Measurements from ENCODE around the gene EXOC6B.

Gene EXOC6B

GRCh38 chr2:72826156-72826477 is 284 bp upstream of the EXOC6B start:
- DNase-seq (ENCODE audit: low read depth in 1 of 2, low spot score in 1 of 2): no peak
- TF ChIP-seq JUND (IDR thresholded peaks at IDR 0.05; ENCODE audit: low read depth): no peak
- in situ Hi-C loops (cut with HindIII; ENCODE audit: low pct_unique_long_range_greater_than_20kb, low sequenced_read_pairs): no loop called here

DNA sequence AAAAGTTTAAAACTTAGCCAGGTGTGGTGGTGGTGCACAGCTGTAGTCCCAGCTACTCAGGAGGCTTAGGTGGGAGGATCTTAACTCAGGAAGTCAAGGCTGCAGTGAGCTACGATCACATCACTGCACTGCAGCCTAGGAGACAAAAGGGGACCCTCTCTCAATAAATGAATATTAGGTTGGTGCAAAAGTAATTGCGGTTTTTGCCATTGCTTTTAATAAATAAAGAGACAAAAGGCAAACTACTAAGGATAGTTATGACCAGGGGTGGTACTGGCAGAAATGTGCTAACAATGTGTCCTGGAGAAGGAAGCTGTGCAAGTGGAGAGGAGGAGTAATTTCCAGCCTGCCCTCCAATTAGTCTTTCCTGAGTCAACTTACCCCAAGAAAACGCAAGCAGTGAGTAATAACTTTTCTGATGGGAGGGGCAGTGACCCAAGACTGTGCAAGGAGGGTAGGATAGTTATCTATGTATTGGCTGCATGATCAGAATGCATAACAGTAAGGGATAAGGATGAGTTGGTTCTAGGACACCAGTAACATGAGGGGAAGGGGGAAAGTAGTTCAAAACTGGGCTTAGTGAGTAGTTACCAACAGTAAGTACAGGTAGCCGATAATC is 1.5 kb downstream of the EXOC6B start:
- DNase-seq (ENCODE audit: low read depth in 1 of 2, low spot score in 1 of 2): no peak
- no peak for TF ChIP-seq JUND (IDR thresholded peaks at IDR 0.05; ENCODE audit: low read depth)
- in situ Hi-C loops (cut with HindIII; ENCODE audit: low pct_unique_long_range_greater_than_20kb, low sequenced_read_pairs): no loop called here

- in situ Hi-C loops (cut with HindIII; ENCODE audit: low pct_unique_long_range_greater_than_20kb, low sequenced_read_pairs): no loop called here
- no peak for TF ChIP-seq JUND (IDR thresholded peaks at IDR 0.05; ENCODE audit: low read depth)
- DNase-seq (ENCODE audit: low read depth in 1 of 2, low spot score in 1 of 2): no peak
Measured at GRCh38 chr2:72822794-72823193, 3.0 kb downstream of the EXOC6B start.

DNA sequence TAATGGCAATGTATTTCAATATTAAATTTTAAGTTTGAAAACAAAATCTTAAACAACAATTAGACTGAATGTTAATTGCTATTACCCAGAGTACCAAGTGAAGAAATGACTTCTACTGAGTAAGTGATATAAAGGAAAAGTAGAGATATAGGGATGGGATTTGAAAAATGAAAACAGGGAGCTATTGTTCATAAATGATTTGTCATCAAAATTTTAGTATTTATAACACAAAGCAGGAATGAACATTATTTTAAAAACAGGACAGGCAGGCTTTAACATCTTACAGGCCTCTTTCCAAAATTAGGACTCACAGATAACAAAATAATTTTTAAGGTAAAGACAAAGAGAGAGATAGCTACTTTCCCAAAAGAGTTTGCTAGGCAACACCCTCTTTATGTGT is 3.9 kb downstream of the EXOC6B start:
- in situ Hi-C loops (cut with HindIII; ENCODE audit: low pct_unique_long_range_greater_than_20kb, low sequenced_read_pairs): no loop called here
- DNase-seq (ENCODE audit: low read depth in 1 of 2, low spot score in 1 of 2): no peak
- no peak for TF ChIP-seq JUND (IDR thresholded peaks at IDR 0.05; ENCODE audit: low read depth)

DNA sequence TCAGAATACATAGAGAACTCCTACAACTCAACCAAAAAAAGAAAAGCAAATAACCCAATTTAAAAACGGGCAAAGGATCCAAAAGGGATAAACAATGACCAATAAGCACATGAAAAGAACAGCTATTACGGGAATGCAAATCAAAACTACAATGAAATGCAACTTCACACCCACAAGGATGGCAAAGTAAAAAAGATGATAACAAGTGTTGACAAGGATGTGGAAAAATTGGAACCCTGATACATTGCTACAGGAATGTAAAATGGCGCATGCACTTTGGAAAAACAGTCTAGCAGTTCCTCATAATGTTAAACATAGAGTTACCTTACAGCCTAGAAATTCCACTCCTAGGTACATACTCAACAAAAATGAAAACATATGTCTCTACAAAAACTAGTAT is 4.7 kb downstream of the EXOC6B start:
- no peak for DNase-seq (ENCODE audit: low read depth in 1 of 2, low spot score in 1 of 2)
- TF ChIP-seq JUND (IDR thresholded peaks at IDR 0.05; ENCODE audit: low read depth): no peak
- in situ Hi-C loops (cut with HindIII; ENCODE audit: low pct_unique_long_range_greater_than_20kb, low sequenced_read_pairs): no loop called here

DNA sequence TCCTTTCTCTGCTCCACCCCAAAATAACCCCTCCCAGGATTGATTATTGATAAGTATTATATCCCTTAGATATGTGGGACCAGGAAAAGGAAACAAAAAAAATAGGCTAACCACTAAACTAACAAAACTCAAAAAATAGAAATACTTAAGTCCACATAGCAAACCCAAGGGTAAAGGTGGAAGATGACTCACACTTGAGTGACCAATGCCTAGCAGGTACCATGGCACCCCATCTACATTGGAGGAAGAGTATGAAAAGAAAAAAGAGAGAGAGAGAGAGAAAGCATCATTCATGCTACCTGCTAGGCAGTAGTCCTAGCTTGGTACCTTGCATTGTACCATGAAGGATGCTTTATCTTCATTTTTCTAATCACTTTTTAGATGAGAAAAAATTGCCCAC is 6.3 kb downstream of the EXOC6B start:
- DNase-seq (ENCODE audit: low read depth in 1 of 2, low spot score in 1 of 2): no peak
- TF ChIP-seq JUND (IDR thresholded peaks at IDR 0.05; ENCODE audit: low read depth): no peak
- in situ Hi-C loops (cut with HindIII; ENCODE audit: low pct_unique_long_range_greater_than_20kb, low sequenced_read_pairs): no loop called here

- no peak for TF ChIP-seq JUND (IDR thresholded peaks at IDR 0.05; ENCODE audit: low read depth)
- no peak for DNase-seq (ENCODE audit: low read depth in 1 of 2, low spot score in 1 of 2)
- in situ Hi-C loops (cut with HindIII; ENCODE audit: low pct_unique_long_range_greater_than_20kb, low sequenced_read_pairs): no loop called here
Measured at GRCh38 chr2:72815655-72816278, 10.1 kb downstream of the EXOC6B start.

DNA sequence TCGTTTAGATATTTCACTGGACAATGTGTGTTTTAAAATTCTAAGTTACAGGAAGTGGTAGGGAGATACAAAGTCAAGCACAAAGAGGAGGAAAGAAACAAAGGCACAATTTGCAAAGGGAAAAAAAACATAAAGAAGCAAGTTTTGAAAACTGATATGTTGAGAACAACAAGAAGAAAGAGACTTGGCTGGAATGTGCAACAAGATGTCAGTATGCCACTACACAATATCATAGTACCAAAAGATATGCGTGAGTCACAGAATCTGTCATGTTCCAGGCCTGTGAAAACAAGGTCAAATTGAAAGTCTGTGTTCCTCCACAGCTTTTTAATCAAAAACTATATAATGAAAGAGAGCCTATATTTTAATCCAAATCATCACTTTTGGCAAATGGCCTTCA is 12.0 kb downstream of the EXOC6B start:
- no peak for DNase-seq (ENCODE audit: low read depth in 1 of 2, low spot score in 1 of 2)
- TF ChIP-seq JUND (IDR thresholded peaks at IDR 0.05; ENCODE audit: low read depth): no peak
- in situ Hi-C loops (cut with HindIII; ENCODE audit: low pct_unique_long_range_greater_than_20kb, low sequenced_read_pairs): no loop called here

DNA sequence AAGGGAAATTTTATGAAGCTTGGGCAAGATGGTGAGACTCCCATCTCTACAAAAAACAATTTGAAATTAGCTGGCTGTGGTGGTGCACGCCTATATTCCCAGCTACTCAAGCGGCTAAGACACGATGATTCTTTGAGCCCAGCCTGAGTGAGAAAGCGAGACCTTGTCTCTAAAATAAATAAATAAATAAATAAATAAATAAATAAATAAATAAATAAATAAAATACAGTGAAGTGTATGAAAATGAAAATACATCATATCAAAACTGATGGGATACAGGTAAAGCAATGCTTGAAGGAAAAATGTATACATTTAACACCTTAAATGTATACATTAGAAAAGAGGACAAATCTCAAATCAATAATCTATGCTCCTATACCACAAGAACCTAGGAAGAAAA is 15.7 kb downstream of the EXOC6B start:
- no peak for DNase-seq (ENCODE audit: low read depth in 1 of 2, low spot score in 1 of 2)
- in situ Hi-C loops (cut with HindIII; ENCODE audit: low pct_unique_long_range_greater_than_20kb, low sequenced_read_pairs): no loop called here
- TF ChIP-seq JUND (IDR thresholded peaks at IDR 0.05; ENCODE audit: low read depth): no peak

GRCh38 chr2:72809095-72809494 is 16.7 kb downstream of the EXOC6B start:
- no peak for TF ChIP-seq JUND (IDR thresholded peaks at IDR 0.05; ENCODE audit: low read depth)
- in situ Hi-C loops (cut with HindIII; ENCODE audit: low pct_unique_long_range_greater_than_20kb, low sequenced_read_pairs): no loop called here
- DNase-seq (ENCODE audit: low read depth in 1 of 2, low spot score in 1 of 2): no peak

- no peak for DNase-seq (ENCODE audit: low read depth in 1 of 2, low spot score in 1 of 2)
- in situ Hi-C loops (cut with HindIII; ENCODE audit: low pct_unique_long_range_greater_than_20kb, low sequenced_read_pairs): no loop called here
Measured at GRCh38 chr2:72806280-72806945, 19.4 kb downstream of the EXOC6B start.

GRCh38 chr2:72803626-72804320 is 22.1 kb downstream of the EXOC6B start:
- in situ Hi-C loops (cut with HindIII; ENCODE audit: low pct_unique_long_range_greater_than_20kb, low sequenced_read_pairs): no loop called here
- DNase-seq (ENCODE audit: low read depth in 1 of 2, low spot score in 1 of 2): no peak
- no peak for TF ChIP-seq JUND (IDR thresholded peaks at IDR 0.05; ENCODE audit: low read depth)

More at GRCh38 chr2:72806280-72806945, 19.4 kb downstream of the EXOC6B start:
- no peak for TF ChIP-seq JUND (IDR thresholded peaks at IDR 0.05; ENCODE audit: low read depth)

DNA sequence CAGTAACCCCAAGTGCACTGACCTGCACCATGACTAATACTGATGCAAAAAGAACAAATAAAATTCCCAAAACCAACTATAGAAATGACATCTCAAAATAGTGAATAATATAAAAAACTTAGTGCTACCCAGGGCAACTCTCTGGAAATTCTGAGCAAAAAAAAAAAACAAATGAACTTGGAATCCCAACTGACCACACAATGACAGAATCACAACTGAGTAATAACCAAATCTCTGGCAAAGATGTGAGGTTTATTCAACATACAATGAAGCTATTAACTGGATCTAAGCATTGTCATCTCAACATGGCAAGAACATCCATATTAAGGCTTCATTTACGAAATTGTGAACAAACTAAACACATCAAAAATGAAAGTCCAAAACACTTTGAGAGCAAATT is 22.7 kb downstream of the EXOC6B start:
- TF ChIP-seq JUND (IDR thresholded peaks at IDR 0.05; ENCODE audit: low read depth): no peak
- in situ Hi-C loops (cut with HindIII; ENCODE audit: low pct_unique_long_range_greater_than_20kb, low sequenced_read_pairs): no loop called here
- DNase-seq (ENCODE audit: low read depth in 1 of 2, low spot score in 1 of 2): no peak

Data from T47D (cell line).